ENCODE measurements around the gene USP37. TPM values are rescaled to one million over a fixed set of nuclear protein-coding genes. Genes with fewer than 3 reads are reported as not detected.
A peak's percentile ranks its signal among the peaks of the same experiment; 100 is the strongest.

Gene USP37
- total and polyA plus RNA-seq, 2 of the 13 experiments (the other 11 are each of a cell fraction or from before 2014, with no cell fraction given), result 6.5 to 30.6 TPM

- Histone ChIP-seq H3K4me1 (ENCODE audit: insufficient read depth, low read length) (peaks cover 58% of the 10 kb centered on the region), H4K20me1 (ENCODE audit: insufficient read depth, low read length) (no peaks in the 10 kb centered on the region; the same call in 1 of the 2 replicates), H3K9me3 (ENCODE audit: low read length) (no peaks in the 10 kb centered on the region), H3K27me3 (ENCODE audit: control insufficient read depth in 1 of 2, insufficient read depth in 2 of 2, low read length in 2 of 2) (no peaks in the 10 kb centered on the region; a peak in 1 of 5 replicates), H2AFZ (ENCODE audit: low read length) (no peak overlapping the region), H3K4me3 (replicated peaks in 1 of 3; ENCODE audit: insufficient read depth in 1 of 3, low read depth in 2 of 3, low read length in 3 of 3) (peak overlapping the region; percentile 85 to 97 (median 92)), H3K4me2 (ENCODE audit: low read depth, low read length) (peak overlapping the region; percentile 98), H3K27ac (ENCODE audit: extremely low read length, insufficient read depth, low read length) (peak overlapping the region; percentile 99), H3K36me3 (replicated peaks in 1 of 2; ENCODE audit: control insufficient read depth in 1 of 2, insufficient read depth in 2 of 2, low read length in 2 of 2) (peaks cover 24 to 38% of the 10 kb centered on the region in 2 experiments; a peak in 4 of 5 replicates), H3K9ac (ENCODE audit: insufficient read depth, low read depth, low read length) (peak overlapping the region; percentile 95), H3K79me2 (ENCODE audit: insufficient read depth, low read length) (peaks cover 49% of the 10 kb centered on the region)
- ATAC-seq (peak; percentile 51), FAIRE-seq (peak; percentile 79), DNase-seq (ENCODE audit: low spot score) (peak; percentile 95)
- intact Hi-C loops (cut with micrococcal nuclease; ENCODE audit: unreplicated experiment) (no loop called here), in situ Hi-C loops (cut with HindIII; ENCODE audit: extremely low pct_ligation_motif_present, low pct_unique_long_range_greater_than_20kb) (no loop called here)
- ChIA-PET POLR2A (interaction anchor here (0.6 to 2.9 kb wide), 22 partner anchors 11 to 986 kb away, joined by 3 to 26 read pairs (median 8); partner anchors contain the start of genes AAMP, CATIP, DNPEP and PNKD), CTCF (ENCODE audit: low intra/inter-chr PET ratio, low total read pairs) (no interaction called here)
- BruUV-seq (replicated peaks), result no TSS peak
- WGBS (ENCODE audit: low lambda C conversion rate), result 14% methylated on average over 13 of the region's 24 CpGs
- no peak for TF ChIP-seq FOXK2 (IDR thresholded peaks at IDR 0.05)
- no peak for TF ChIP-seq ZNF20 (CRISPR knock-in tag; IDR thresholded peaks at IDR 0.05)
- TF ChIP-seq ZFP91 (CRISPR knock-in tag; IDR thresholded peaks at IDR 0.05; ENCODE audit: borderline replicate concordance), result peak; percentile 86
- no peak; the same call in none of the 2 replicates for TF ChIP-seq ZBTB25 (CRISPR knock-in tag; IDR thresholded peaks at IDR 0.05)
- TF ChIP-seq ZFP1 (CRISPR knock-in tag; IDR thresholded peaks at IDR 0.05), result peak; percentile 85; the same call in 1 of the 2 replicates
- no peak for TF ChIP-seq AGO1 (IDR thresholded peaks at IDR 0.05; ENCODE audit: low read depth, low read length, poor library complexity, severe bottlenecking)
- TF ChIP-seq TCF7L2 (IDR thresholded peaks at IDR 0.05; ENCODE audit: low read depth, low read length), result no peak
- no peak for TF ChIP-seq NFRKB (IDR thresholded peaks at IDR 0.05)
- TF ChIP-seq SP140L (CRISPR knock-in tag; IDR thresholded peaks at IDR 0.05; ENCODE audit: borderline replicate concordance), result no peak
- TF ChIP-seq ZMYM2 (CRISPR knock-in tag; IDR thresholded peaks at IDR 0.05), result peak; percentile 41; the same call in 1 of the 2 replicates
- TF ChIP-seq CEBPG (CRISPR knock-in tag; IDR thresholded peaks at IDR 0.05), result peak; percentile 50; the same call in 1 of the 2 replicates
- TF ChIP-seq PHF21A (CRISPR knock-in tag; IDR thresholded peaks at IDR 0.05), result peak; percentile 99
- TF ChIP-seq MAFF (IDR thresholded peaks at IDR 0.05; ENCODE audit: low read depth, low read length), result no peak
- peak; percentile 85; the same call in 1 of the 2 replicates for TF ChIP-seq MED13 (CRISPR knock-in tag; IDR thresholded peaks at IDR 0.05)
- 0 out of 2 replicates have a peak, but pooled peaks have one; percentile 81 for TF ChIP-seq ZNF329 (CRISPR knock-in tag; IDR thresholded peaks at IDR 0.05; ENCODE audit: low read depth)
- TF ChIP-seq ZNF446 (CRISPR knock-in tag; IDR thresholded peaks at IDR 0.05), result 0 out of 2 replicates have a peak, but pooled peaks have one; percentile 2
- no peak for TF ChIP-seq PLSCR1 (CRISPR knock-in tag; IDR thresholded peaks at IDR 0.05; ENCODE audit: borderline replicate concordance)
- no peak for TF ChIP-seq NFE2 (CRISPR knock-in tag; IDR thresholded peaks at IDR 0.05)
- peak; percentile 44 for TF ChIP-seq CBX1 (IDR thresholded peaks at IDR 0.05; ENCODE audit: low read depth)
Measured at GRCh38 chr2:218400930-218401881, 166.9 kb downstream of the USP37 start.

Data from HepG2 (cell line).